ELF-1 (cell line): ENCODE results near the gene C15orf61.
A peak's percentile ranks its signal among the peaks of the same experiment; 100 is the strongest.

ENCODE experiments used
- DNase-seq: peaks from one replicate; pipeline ENCODE4 v3.0.0-alpha.2; 2016; ENCODE audit warnings: low read depth, low spot score

C15orf61 gene

GRCh38 chr15:67549736-67550135 lies 28.8 kb downstream of the C15orf61 start:
- DNase-seq = no peak

- DNase-seq = no peak
These were observed 29.6 kb downstream of the C15orf61 start for GRCh38 chr15:67550522-67550921.

GRCh38 chr15:67551207-67551743 lies 30.3 kb downstream of the C15orf61 start:
- no peak for DNase-seq

GRCh38 chr15:67554580-67554979 lies 33.6 kb downstream of the C15orf61 start:
- DNase-seq = no peak

GRCh38 chr15:67556976-67557570 lies 36.1 kb downstream of the C15orf61 start:
- no peak for DNase-seq

GRCh38 chr15:67558502-67558901 lies 37.6 kb downstream of the C15orf61 start:
- DNase-seq = peak; percentile 53

DNA sequence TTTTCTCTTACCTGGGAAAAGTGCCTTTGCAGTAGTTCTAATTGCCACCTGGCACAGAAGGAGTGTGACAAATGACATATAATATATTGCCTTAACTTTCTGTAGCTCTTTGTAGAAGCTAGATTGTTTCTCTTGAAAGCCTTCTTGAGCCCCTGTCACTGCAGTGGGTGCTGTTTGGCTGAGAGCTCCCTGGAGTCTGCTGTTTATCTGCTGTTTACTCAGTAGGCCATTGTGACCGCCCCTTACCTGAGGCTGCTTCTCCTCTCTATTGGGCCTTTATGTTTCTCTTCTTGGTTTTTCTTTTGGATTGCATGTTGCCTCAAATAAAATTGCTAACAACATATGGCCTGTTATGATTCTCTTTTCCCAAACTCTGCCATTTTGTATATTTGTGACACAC lies 38.2 kb downstream of the C15orf61 start:
- DNase-seq = no peak

GRCh38 chr15:67559576-67559975 lies 38.6 kb downstream of the C15orf61 start:
- no peak for DNase-seq

DNA sequence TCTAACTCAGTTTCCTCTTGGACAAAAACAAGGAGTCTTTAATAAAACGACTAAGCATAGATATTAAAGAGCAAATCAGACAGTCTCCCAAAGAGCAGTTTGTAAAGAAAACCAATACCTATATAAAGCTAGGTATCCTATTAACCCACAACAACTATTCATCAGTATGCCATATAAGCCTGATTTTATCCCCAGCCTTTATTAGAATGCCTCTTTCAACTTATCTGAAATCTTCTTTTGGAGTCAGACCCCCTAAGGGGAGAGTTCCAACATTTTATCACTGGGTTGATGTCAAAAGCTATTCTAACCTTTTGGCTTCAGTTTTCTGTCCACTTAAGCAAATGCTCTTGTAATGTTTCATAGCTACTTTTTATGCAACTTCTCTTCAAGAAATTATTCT lies 39.4 kb downstream of the C15orf61 start:
- no peak for DNase-seq

GRCh38 chr15:67563092-67563491 lies 42.2 kb downstream of the C15orf61 start:
- DNase-seq = no peak

GRCh38 chr15:67564021-67564967 lies 43.4 kb downstream of the C15orf61 start:
- DNase-seq = peak; percentile 15

DNA sequence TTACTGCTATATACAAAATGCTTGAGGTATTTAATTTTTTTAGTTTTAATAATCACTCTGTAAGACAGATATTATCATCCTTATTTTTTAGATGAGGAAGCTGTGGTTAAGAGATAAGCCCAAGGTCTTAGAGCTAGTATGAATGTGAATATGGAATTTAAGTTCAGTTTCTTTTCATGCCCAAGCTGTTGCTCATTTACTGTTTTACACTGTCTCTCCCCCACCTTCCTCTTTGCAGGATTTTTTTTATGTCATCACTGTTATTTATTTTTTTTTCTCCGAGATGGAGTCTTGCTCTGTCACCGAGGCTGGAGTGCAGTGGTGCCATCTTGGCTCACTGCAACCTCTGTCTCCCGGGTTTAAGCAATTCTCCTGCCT lies 44.0 kb downstream of the C15orf61 start:
- no peak for DNase-seq

GRCh38 chr15:67569668-67570067 lies 48.7 kb downstream of the C15orf61 start:
- no peak for DNase-seq

GRCh38 chr15:67570875-67571647 lies 50.1 kb downstream of the C15orf61 start:
- DNase-seq = no peak

- no peak for DNase-seq
These were observed 50.9 kb downstream of the C15orf61 start for GRCh38 chr15:67571648-67572415.

- DNase-seq = no peak
These were observed 52.3 kb downstream of the C15orf61 start for GRCh38 chr15:67573194-67573593.

GRCh38 chr15:67575039-67575502 lies 54.1 kb downstream of the C15orf61 start:
- peak; percentile 7 for DNase-seq

- no peak for DNase-seq
These were observed 57.2 kb downstream of the C15orf61 start for GRCh38 chr15:67578020-67578600.

GRCh38 chr15:67579164-67579563 lies 58.2 kb downstream of the C15orf61 start:
- no peak for DNase-seq
